ENCODE results near the gene SUMO1. TPM values are rescaled to one million over a fixed set of nuclear protein-coding genes. Genes with fewer than 3 reads are reported as not detected.

Gene SUMO1
- total and polyA plus RNA-seq, 9 of the 15 experiments (the other 6 are each of a cell fraction or from before 2014, with no cell fraction given), result 63.7 to 292 (median 92.0) TPM

GRCh38 chr2:202265467-202266277 is 27.3 kb upstream of the SUMO1 start, which contains the start of gene NOP58 (continued):
- TF ChIP-seq BRF2 (IDR thresholded peaks at IDR 0.05; ENCODE audit: borderline replicate concordance, insufficient read depth, insufficient read length) (no peak), PATZ1 (CRISPR knock-in tag; IDR thresholded peaks at IDR 0.05; ENCODE audit: borderline replicate concordance) (no peak), ZNF347 (CRISPR knock-in tag; IDR thresholded peaks at IDR 0.05; ENCODE audit: low read depth) (no peak), E2F3 (CRISPR knock-in tag; IDR thresholded peaks at IDR 0.05) (0 out of 2 replicates have a peak, but pooled peaks have one; percentile 54), HDAC6 (IDR thresholded peaks at IDR 0.05; ENCODE audit: low read depth, low read length) (no peak), DPF2 (IDR thresholded peaks at IDR 0.05) (peak; percentile 64; the same call in 1 of the 2 replicates), ZNF561 (CRISPR knock-in tag; conservative IDR thresholded peaks at IDR 0.05) (no peak), HINFP (tag; conservative IDR thresholded peaks at IDR 0.05; ENCODE audit: low read depth) (no peak), PHB2 (IDR thresholded peaks at IDR 0.05; ENCODE audit: low read depth) (no peak), ZNF217 (CRISPR knock-in tag; IDR thresholded peaks at IDR 0.05) (no peak), FOS (IDR thresholded peaks at IDR 0.05; ENCODE audit: extremely low read depth, insufficient read length) (no peak), GTF2A2 (tag; IDR thresholded peaks at IDR 0.05) (no peak), MAFG (tag; conservative IDR thresholded peaks at IDR 0.05) (no peak), ETV5 (CRISPR knock-in tag; IDR thresholded peaks at IDR 0.05; ENCODE audit: low read depth) (peak; percentile 50; the same call in 1 of the 2 replicates), ZNF589 (CRISPR knock-in tag; IDR thresholded peaks at IDR 0.05; ENCODE audit: low read depth) (no peak), GATAD2B (IDR thresholded peaks at IDR 0.05; ENCODE audit: borderline replicate concordance) (no peak), ETS2 (tag; IDR thresholded peaks at IDR 0.05; ENCODE audit: borderline replicate concordance, poor library complexity, severe bottlenecking) (no peak)
- TF ChIP-seq, protein P1, sequence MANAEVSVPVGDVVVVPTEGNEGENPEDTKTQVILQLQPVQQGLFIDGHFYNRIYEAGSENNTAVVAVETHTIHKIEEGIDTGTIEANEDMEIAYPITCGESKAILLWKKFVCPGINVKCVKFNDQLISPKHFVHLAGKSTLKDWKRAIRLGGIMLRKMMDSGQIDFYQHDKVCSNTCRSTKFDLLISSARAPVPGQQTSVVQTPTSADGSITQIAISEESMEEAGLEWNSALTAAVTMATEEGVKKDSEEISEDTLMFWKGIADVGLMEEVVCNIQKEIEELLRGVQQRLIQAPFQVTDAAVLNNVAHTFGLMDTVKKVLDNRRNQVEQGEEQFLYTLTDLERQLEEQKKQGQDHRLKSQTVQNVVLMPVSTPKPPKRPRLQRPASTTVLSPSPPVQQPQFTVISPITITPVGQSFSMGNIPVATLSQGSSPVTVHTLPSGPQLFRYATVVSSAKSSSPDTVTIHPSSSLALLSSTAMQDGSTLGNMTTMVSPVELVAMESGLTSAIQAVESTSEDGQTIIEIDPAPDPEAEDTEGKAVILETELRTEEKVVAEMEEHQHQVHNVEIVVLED (CRISPR knock-in tag; IDR thresholded peaks at IDR 0.05), result peak; percentile 61
- TF ChIP-seq, protein P2, sequence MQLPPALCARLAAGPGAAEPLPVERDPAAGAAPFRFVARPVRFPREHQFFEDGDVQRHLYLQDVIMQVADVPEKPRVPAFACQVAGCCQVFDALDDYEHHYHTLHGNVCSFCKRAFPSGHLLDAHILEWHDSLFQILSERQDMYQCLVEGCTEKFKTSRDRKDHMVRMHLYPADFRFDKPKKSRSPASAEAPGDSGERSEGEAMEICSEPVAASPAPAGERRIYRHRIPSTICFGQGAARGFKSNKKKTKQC (CRISPR knock-in tag; IDR thresholded peaks at IDR 0.05), result peak; percentile 78; the same call in 1 of the 2 replicates

Data from K562 (cell line).